DOHH2 (cell line): Measurements from ENCODE around the gene ZNF862.

Source experiments
- H3F3A ChIP-seq: fragments of 200-600 bp; sonication (generic), shearing (Covaris generic); 2 replicates; pipeline ENCODE4 v1.6.0; 2016; ENCODE audit warnings: antibody characterized with exemption, mild to moderate bottlenecking; ENCODE audit not compliant: control insufficient read depth, insufficient read depth
- H3K27ac ChIP-seq: fragments of 200-600 bp; sonication (generic); 2 replicates; pipeline ENCODE4 v1.5.1; 2014; ENCODE audit warnings: low read depth, mild to moderate bottlenecking, low read length, moderate library complexity
- H3K27me3 ChIP-seq: fragments of 200-600 bp; sonication (generic); 2 replicates; pipeline ENCODE4 v1.6.1; 2014; ENCODE audit warnings: mild to moderate bottlenecking, low read length, mixed read lengths; ENCODE audit not compliant: control insufficient read depth
- H3K36me3 ChIP-seq: fragments of 200-600 bp; sonication (generic); 2 replicates; pipeline ENCODE4 v1.6.1; 2014; ENCODE audit warnings: mild to moderate bottlenecking, low read length, moderate library complexity, mixed read lengths; ENCODE audit not compliant: control insufficient read depth
- H3K4me1 ChIP-seq: fragments of 200-600 bp; sonication (generic); 2 replicates; pipeline ENCODE4 v1.6.1; 2014; ENCODE audit warnings: mild to moderate bottlenecking, low read length, mixed read lengths; ENCODE audit not compliant: control insufficient read depth
- H3K4me2 ChIP-seq: fragments of 200-600 bp; sonication (generic); 2 replicates; pipeline ENCODE4 v1.6.0; 2014; ENCODE audit warnings: mild to moderate bottlenecking, low read length, moderate library complexity
- H3K4me3 ChIP-seq: fragments of 200-600 bp; sonication (generic); 2 replicates; pipeline ENCODE4 v1.5.1; 2014; ENCODE audit warnings: mild to moderate bottlenecking, low read length, mixed read lengths
- H3K79me2 ChIP-seq: fragments of 200-600 bp; sonication (generic); 2 replicates; pipeline ENCODE4 v1.6.1; 2014; ENCODE audit warnings: mild to moderate bottlenecking, low read length, mixed read lengths; ENCODE audit not compliant: control insufficient read depth
- H3K9me2 ChIP-seq: fragments of 200-600 bp; sonication (generic); replicated peaks from 2 replicates; pipeline ENCODE4 v1.6.1; 2014; ENCODE audit warnings: mild to moderate bottlenecking, low read length, mixed read lengths; ENCODE audit not compliant: control insufficient read depth
- H3K9me3 ChIP-seq: fragments of 200-600 bp; sonication (generic); 2 replicates; pipeline ENCODE4 v1.6.1; 2014; ENCODE audit warnings: antibody characterized with exemption, low read length, mixed read lengths; ENCODE audit not compliant: control insufficient read depth, insufficient read depth
- H4K20me1 ChIP-seq: fragments of 200-600 bp; sonication (generic); 2 replicates; pipeline ENCODE4 v1.6.0; 2014; ENCODE audit warnings: low read depth, mild to moderate bottlenecking, antibody characterized with exemption, low read length, moderate library complexity; ENCODE audit not compliant: control insufficient read depth, insufficient read depth
- CTCF ChIP-seq: fragments of 200-600 bp; sonication (generic); IDR thresholded peaks from one replicate; pipeline ENCODE4 v1.5.1; 2014; ENCODE audit warnings: antibody characterized with exemption, mild to moderate bottlenecking, low read depth, low read length; ENCODE audit not compliant: poor library complexity, severe bottlenecking
- EZH2phosphoT487 ChIP-seq: fragments of 200-600 bp; sonication (generic); IDR thresholded peaks from 2 replicates; pipeline ENCODE4 v1.6.1; 2017; ENCODE audit warnings: borderline replicate concordance, mild to moderate bottlenecking, antibody characterized with exemption, low read length, moderate library complexity, mixed read lengths

ZNF862 gene

GRCh38 chr7:149854611-149855360 lies 16.6 kb downstream of the ZNF862 start:
- Histone ChIP-seq H3K4me2 (no peak overlapping the region), H3F3A (no peaks in the 10 kb centered on the region), H3K36me3 (no peaks in the 10 kb centered on the region), H3K4me1 (no peaks in the 10 kb centered on the region), H3K27ac (no peak overlapping the region), H3K27me3 (no peaks in the 10 kb centered on the region), H3K79me2 (no peaks in the 10 kb centered on the region), H3K4me3 (no peak overlapping the region), H3K9me3 (no peaks in the 10 kb centered on the region), H3K9me2 (no peaks in the 10 kb centered on the region), H4K20me1 (no peaks in the 10 kb centered on the region)
- TF ChIP-seq EZH2phosphoT487 (no peak), CTCF (no peak)

GRCh38 chr7:149855361-149856305 lies 17.5 kb downstream of the ZNF862 start:
- Histone ChIP-seq H3K27me3 (no peaks in the 10 kb centered on the region), H3K4me1 (no peaks in the 10 kb centered on the region), H3K9me2 (no peaks in the 10 kb centered on the region), H3K9me3 (no peaks in the 10 kb centered on the region), H3K79me2 (no peaks in the 10 kb centered on the region), H3K4me2 (no peak overlapping the region), H3K4me3 (no peak overlapping the region), H3K27ac (no peak overlapping the region), H3K36me3 (no peaks in the 10 kb centered on the region), H4K20me1 (no peaks in the 10 kb centered on the region), H3F3A (no peaks in the 10 kb centered on the region)
- TF ChIP-seq EZH2phosphoT487 (no peak), CTCF (no peak)

GRCh38 chr7:149856583-149856982 lies 18.4 kb downstream of the ZNF862 start:
- TF ChIP-seq CTCF (no peak), EZH2phosphoT487 (no peak)
- H3K79me2 ChIP-seq = no peaks in the 10 kb centered on the region

More at GRCh38 chr7:149856583-149856982, 18.4 kb downstream of the ZNF862 start:
- Histone ChIP-seq H4K20me1 (no peaks in the 10 kb centered on the region), H3K36me3 (no peaks in the 10 kb centered on the region), H3K9me2 (no peaks in the 10 kb centered on the region), H3K4me1 (no peaks in the 10 kb centered on the region), H3K27ac (no peak overlapping the region), H3K27me3 (no peaks in the 10 kb centered on the region), H3F3A (no peaks in the 10 kb centered on the region), H3K9me3 (no peaks in the 10 kb centered on the region), H3K4me2 (no peak overlapping the region), H3K4me3 (no peak overlapping the region)
